H1 (cell line): ENCODE measurements around the gene TIAL1. TPM values are rescaled to one million over a fixed set of nuclear protein-coding genes. Genes with fewer than 3 reads are reported as not detected.

Experiments
- CHD1 ChIP-seq: IDR thresholded peaks from 2 replicates; pipeline ENCODE4 v1.6.1; 2012; ENCODE audit warnings: low read depth, low read length, improper control_type of control experiment
- CHD2 ChIP-seq: IDR thresholded peaks from 2 replicates; pipeline ENCODE4 v1.6.1; 2012; ENCODE audit warnings: low read length, improper control_type of control experiment
- JUND ChIP-seq: IDR thresholded peaks from 2 replicates; pipeline ENCODE4 v1.6.1; 2011; ENCODE audit warnings: mild to moderate bottlenecking, improper control_type of control experiment, low read length
- TEAD4 ChIP-seq: IDR thresholded peaks from 2 replicates; pipeline ENCODE4 v1.6.1; 2012; ENCODE audit warnings: low read depth, low read length, inconsistent platforms, mixed read lengths
- polyA plus RNA-seq, 7 experiments: library from polyadenylated mRNA; depleted of rRNA in 3 of 7; stranded (reverse) in 5 of 7; unstranded in 2 of 7; fragments of >200 nt in 5 of 7; fragments of 200-250 nt in 2 of 7; gene quantifications; 1 replicate in 5 of 7; 2 replicates in 1 of 7; 4 replicates in 1 of 7; pipeline versions ENCODE4 v1.2.1 to v1.2.3, GENCODE V29; 2011 to 2013; ENCODE audit warnings: missing spikeins in 2 of 7, mixed read lengths in 2 of 7
- total RNA-seq: library from RNA; stranded (reverse); fragmentation: NEBNext Ultra II Directional; extraction: Animal tissue kit (Norgen Biotek cat#: 25700); gene quantifications from 2 replicates; pipeline ENCODE4 v1.2.1, GENCODE V29; 2021
- TF ChIP-seq, protein P1 (sequence below): IDR thresholded peaks from 2 replicates; pipeline ENCODE4 v1.6.1; 2011; ENCODE audit warnings: low read length, improper control_type of control experiment

TIAL1 gene
- total and polyA plus RNA-seq, 2 of the 8 experiments (the other 6 are each of a cell fraction or from before 2014, with no cell fraction given), result 50.4 to 166 TPM

DNA sequence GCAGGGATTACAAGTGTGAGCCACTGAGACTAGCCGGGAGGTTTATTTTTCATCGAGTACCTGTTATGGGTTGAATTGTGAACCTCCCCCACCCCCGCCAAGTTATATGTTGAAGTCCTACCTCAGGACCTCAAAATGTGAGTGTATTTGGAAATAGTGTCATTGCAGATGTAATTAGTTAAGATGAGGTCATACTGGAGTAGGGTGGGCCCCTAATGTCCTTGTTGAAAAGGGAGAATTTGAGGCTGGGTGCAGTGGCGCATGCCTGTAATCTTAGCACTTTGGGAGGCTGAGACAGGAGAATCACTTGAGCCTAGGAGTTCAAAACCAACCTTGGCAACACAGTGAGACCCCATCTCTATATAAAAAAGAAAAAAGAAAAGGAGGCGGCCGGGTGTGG lies 43.6 kb upstream of the TIAL1 start (continued):
- TF ChIP-seq, protein P1, sequence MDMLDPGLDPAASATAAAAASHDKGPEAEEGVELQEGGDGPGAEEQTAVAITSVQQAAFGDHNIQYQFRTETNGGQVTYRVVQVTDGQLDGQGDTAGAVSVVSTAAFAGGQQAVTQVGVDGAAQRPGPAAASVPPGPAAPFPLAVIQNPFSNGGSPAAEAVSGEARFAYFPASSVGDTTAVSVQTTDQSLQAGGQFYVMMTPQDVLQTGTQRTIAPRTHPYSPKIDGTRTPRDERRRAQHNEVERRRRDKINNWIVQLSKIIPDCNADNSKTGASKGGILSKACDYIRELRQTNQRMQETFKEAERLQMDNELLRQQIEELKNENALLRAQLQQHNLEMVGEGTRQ, result no peak
- TF ChIP-seq JUND (no peak), TEAD4 (no peak), CHD1 (no peak), CHD2 (no peak)
